ENCODE data around the gene GGT6. TPM values are rescaled to one million over a fixed set of nuclear protein-coding genes. Genes with fewer than 3 reads are reported as not detected.
"Not testable (repeated sequence)": the region's sequence is repeated elsewhere in the genome, so short reads cannot be mapped to it uniquely, and the experiment has no call there.

The GGT6 gene
- polyA plus RNA-seq, 3 donors, result not detected

DNA sequence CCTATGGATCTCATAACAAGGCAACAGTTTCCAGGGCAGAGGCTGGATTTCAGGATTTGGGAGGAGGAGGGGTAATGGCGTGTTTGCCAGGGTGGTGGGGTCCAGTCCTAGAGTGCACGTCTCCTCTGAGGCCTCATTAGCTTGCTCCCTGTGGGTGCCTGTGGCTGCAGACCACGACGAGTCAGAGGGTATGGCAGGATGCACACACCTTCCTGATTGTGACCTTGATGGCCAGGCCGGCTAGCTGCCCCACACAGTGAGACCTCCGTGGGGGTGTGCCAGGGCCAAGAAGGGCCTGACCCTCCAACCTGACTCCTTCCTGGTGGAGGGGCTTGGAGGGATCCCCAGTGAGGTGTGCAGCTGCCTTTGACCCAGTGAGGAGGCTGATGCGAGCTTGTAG is 19.9 kb upstream of the GGT6 start:
- Mint-ChIP-seq H3K36me3 (peaks cover 0 to 1% of the 10 kb centered on the region in 2 donors), H3K4me3 (no peak overlapping the region), H3K27ac (no peak overlapping the region), H3K27me3 (ENCODE audit: low read depth in 3 of 3) (peaks cover 24 to 51% (median 37%) of the 10 kb centered on the region in 3 donors), H3K4me1 (peaks cover 3% of the 10 kb centered on the region), H3K9me3 (peaks cover 0 to 7% (median 3%) of the 10 kb centered on the region in 7 donors)
- Histone ChIP-seq H3K4me3 (replicated peaks in 1 of 3; ENCODE audit: low read depth in 2 of 3, low read length in 3 of 3) (no peak overlapping the region), H3K79me2 (ENCODE audit: insufficient read depth, low read length) (no peaks in the 10 kb centered on the region), H3K4me1 (ENCODE audit: control insufficient read depth in 1 of 2, insufficient read depth in 2 of 2, low read length in 2 of 2) (peaks cover 5 to 10% of the 10 kb centered on the region in 2 donors), H3K9ac (ENCODE audit: insufficient read depth, low read length, poor library complexity, severe bottlenecking) (no peak overlapping the region), H3K27ac (ENCODE audit: low read depth in 1 of 2, low read length in 2 of 2) (no peak overlapping the region), H3K36me3 (replicated peaks in 1 of 2; ENCODE audit: control insufficient read depth in 1 of 2, insufficient read depth in 2 of 2, low read length in 2 of 2) (no peaks in the 10 kb centered on the region), H3K4me2 (replicated peaks; ENCODE audit: extremely low read depth, low read length, poor library complexity, severe bottlenecking) (no peak overlapping the region), H2AFZ (ENCODE audit: insufficient read depth, low read depth, low read length, poor library complexity, severe bottlenecking) (no peak overlapping the region), H3K9me3 (replicated peaks in 1 of 2; ENCODE audit: control insufficient read depth in 1 of 2, insufficient read depth in 1 of 2, low read length in 2 of 2) (peaks cover 0 to 6% of the 10 kb centered on the region in 2 donors), H3K27me3 (ENCODE audit: control insufficient read depth in 2 of 2, insufficient read depth in 2 of 2, low read length in 2 of 2) (peaks cover 19 to 28% of the 10 kb centered on the region in 2 donors), H4K20me1 (ENCODE audit: insufficient read depth, low read length) (no peaks in the 10 kb centered on the region)
- no peak for DNase-seq
- intact Hi-C loops (cut with micrococcal nuclease), result no loop called here
- 40% methylated on average over 6 of the region's 7 CpGs for WGBS (ENCODE audit: insufficient coverage)
- no peak for TF ChIP-seq CTCF (IDR thresholded peaks at IDR 0.05)

GRCh38 chr17:4579678-4580077 is 19.3 kb upstream of the GGT6 start:
- H2AFZ ChIP-seq (ENCODE audit: insufficient read depth, low read depth, low read length, poor library complexity, severe bottlenecking), result no peak overlapping the region
- H4K20me1 ChIP-seq (ENCODE audit: insufficient read depth, low read length), result no peaks in the 10 kb centered on the region
- H3K9me3 Mint-ChIP-seq, result peaks cover 0 to 7% (median 0%) of the 10 kb centered on the region in 7 donors
- intact Hi-C loops (cut with micrococcal nuclease), result no loop called here
- no peak for TF ChIP-seq CTCF (IDR thresholded peaks at IDR 0.05)
- 88% methylated on average over 9 of the region's 11 CpGs for WGBS (ENCODE audit: insufficient coverage)
- no peak for DNase-seq
- no peak overlapping the region for H3K4me2 ChIP-seq (replicated peaks; ENCODE audit: extremely low read depth, low read length, poor library complexity, severe bottlenecking)
- peaks cover 15 to 24% of the 10 kb centered on the region in 2 donors for H3K27me3 ChIP-seq (ENCODE audit: control insufficient read depth in 2 of 2, insufficient read depth in 2 of 2, low read length in 2 of 2)
- H3K36me3 ChIP-seq (replicated peaks in 1 of 2; ENCODE audit: control insufficient read depth in 1 of 2, insufficient read depth in 2 of 2, low read length in 2 of 2), result no peaks in the 10 kb centered on the region
- peaks cover 5 to 10% of the 10 kb centered on the region in 2 donors for H3K4me1 ChIP-seq (ENCODE audit: control insufficient read depth in 1 of 2, insufficient read depth in 2 of 2, low read length in 2 of 2)
- H3K9ac ChIP-seq (ENCODE audit: insufficient read depth, low read length, poor library complexity, severe bottlenecking), result no peak overlapping the region
- no peaks in the 10 kb centered on the region for H3K79me2 ChIP-seq (ENCODE audit: insufficient read depth, low read length)
- H3K4me3 Mint-ChIP-seq, result no peak overlapping the region
- H3K27me3 Mint-ChIP-seq (ENCODE audit: low read depth in 3 of 3), result peaks cover 20 to 46% (median 35%) of the 10 kb centered on the region in 3 donors
- H3K27ac ChIP-seq (ENCODE audit: low read depth in 1 of 2, low read length in 2 of 2), result no peak overlapping the region
- no peak overlapping the region for H3K27ac Mint-ChIP-seq
- H3K36me3 Mint-ChIP-seq, result no peaks in the 10 kb centered on the region
- H3K4me3 ChIP-seq (replicated peaks in 1 of 3; ENCODE audit: low read depth in 2 of 3, low read length in 3 of 3), result no peak overlapping the region
- H3K9me3 ChIP-seq (replicated peaks in 1 of 2; ENCODE audit: control insufficient read depth in 1 of 2, insufficient read depth in 1 of 2, low read length in 2 of 2), result peaks cover 0 to 6% of the 10 kb centered on the region in 2 donors
- peaks cover 3% of the 10 kb centered on the region for H3K4me1 Mint-ChIP-seq

- H3K27ac ChIP-seq (ENCODE audit: low read depth in 1 of 2, low read length in 2 of 2); H3K4me1 ChIP-seq (ENCODE audit: control insufficient read depth in 1 of 2, insufficient read depth in 2 of 2, low read length in 2 of 2); H3K79me2 ChIP-seq (ENCODE audit: insufficient read depth, low read length); H3K4me2 ChIP-seq (replicated peaks; ENCODE audit: extremely low read depth, low read length, poor library complexity, severe bottlenecking); H3K4me1 Mint-ChIP-seq; H4K20me1 ChIP-seq (ENCODE audit: insufficient read depth, low read length); H3K27ac Mint-ChIP-seq; H3K4me3 ChIP-seq (replicated peaks in 1 of 3; ENCODE audit: low read depth in 2 of 3, low read length in 3 of 3); H3K9ac ChIP-seq (ENCODE audit: insufficient read depth, low read length, poor library complexity, severe bottlenecking); H3K9me3 ChIP-seq (replicated peaks in 1 of 2; ENCODE audit: control insufficient read depth in 1 of 2, insufficient read depth in 1 of 2, low read length in 2 of 2); H3K36me3 ChIP-seq (replicated peaks in 1 of 2; ENCODE audit: control insufficient read depth in 1 of 2, insufficient read depth in 2 of 2, low read length in 2 of 2); H2AFZ ChIP-seq (ENCODE audit: insufficient read depth, low read depth, low read length, poor library complexity, severe bottlenecking); H3K9me3 Mint-ChIP-seq; intact Hi-C loops (cut with micrococcal nuclease); H3K36me3 Mint-ChIP-seq; DNase-seq; H3K4me3 Mint-ChIP-seq: not testable (repeated sequence)
- H3K27me3 ChIP-seq (ENCODE audit: control insufficient read depth in 2 of 2, insufficient read depth in 2 of 2, low read length in 2 of 2), result peaks cover 7 to 15% of the 10 kb centered on the region in 2 donors
- peaks cover 13 to 41% (median 28%) of the 10 kb centered on the region in 3 donors for H3K27me3 Mint-ChIP-seq (ENCODE audit: low read depth in 3 of 3)
- 100% methylated on average over 8 of the region's 24 CpGs for WGBS (ENCODE audit: insufficient coverage)
Measured at GRCh38 chr17:4578349-4578748, 18.0 kb upstream of the GGT6 start.

Measured in CD14-positive monocyte (primary cell).